IPS-15b (cell line): ENCODE data around the gene SRP54.

Source experiments
- H3K27me3 ChIP-seq: one replicate; pipeline ENCODE4 v1.6.1; 2013; ENCODE audit warnings: low read length; ENCODE audit not compliant: control insufficient read depth, insufficient read depth
- H3K36me3 ChIP-seq: one replicate; pipeline ENCODE4 v1.6.1; 2013; ENCODE audit warnings: low read length; ENCODE audit not compliant: control insufficient read depth, insufficient read depth
- H3K4me1 ChIP-seq: one replicate; pipeline ENCODE4 v1.6.1; 2013; ENCODE audit warnings: mild to moderate bottlenecking, low read length; ENCODE audit not compliant: control insufficient read depth, insufficient read depth
- H3K4me3 ChIP-seq: one replicate; pipeline ENCODE4 v1.5.1; 2013; ENCODE audit warnings: low read depth, low read length
- H3K9ac ChIP-seq: one replicate; pipeline ENCODE4 v1.6.1; 2013; ENCODE audit warnings: low read depth, mild to moderate bottlenecking, low read length
- H3K9me3 ChIP-seq: one replicate; pipeline ENCODE4 v1.6.1; 2013; ENCODE audit warnings: mild to moderate bottlenecking, low read length; ENCODE audit not compliant: control insufficient read depth, insufficient read depth

SRP54 gene

DNA sequence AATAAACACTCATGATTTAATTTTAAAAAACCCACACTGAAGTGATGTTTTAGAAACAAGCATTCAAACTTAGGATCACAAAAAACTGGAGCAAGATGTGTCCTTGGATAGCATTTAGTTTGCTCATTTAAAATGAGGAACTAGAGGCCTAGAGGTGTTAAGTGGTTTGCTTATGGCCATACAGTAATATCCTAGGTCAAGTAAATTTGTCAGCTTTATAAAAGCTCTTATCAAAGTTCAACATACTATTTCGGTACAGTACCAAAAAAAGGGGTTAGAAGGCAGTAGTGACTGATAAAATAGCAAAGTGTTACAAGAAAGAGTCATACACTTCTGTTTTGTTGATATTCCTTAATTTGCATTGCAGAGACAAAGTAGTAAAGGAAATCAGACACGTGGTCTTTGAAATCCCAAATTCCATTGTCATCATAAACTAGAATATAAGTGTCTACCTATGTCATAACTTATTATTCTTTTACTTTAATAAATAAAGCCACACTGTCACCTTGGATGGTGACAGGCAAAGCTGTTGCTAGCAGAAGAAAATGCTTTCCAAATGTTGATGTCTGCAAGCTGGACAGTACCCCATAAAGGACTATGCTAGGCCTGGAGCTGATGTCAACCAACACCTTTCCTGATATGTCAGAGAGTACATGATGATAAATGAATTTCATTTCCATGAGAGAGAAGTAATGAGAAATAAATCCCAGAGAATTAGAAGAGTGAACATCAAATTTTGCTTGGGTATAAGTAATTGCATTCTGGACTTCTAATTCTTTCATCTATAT, 17.6 kb upstream of the SRP54 start:
- Histone ChIP-seq H3K4me1 (no peaks in the 10 kb centered on the region), H3K9me3 (no peaks in the 10 kb centered on the region), H3K9ac (no peak overlapping the region), H3K36me3 (no peaks in the 10 kb centered on the region), H3K4me3 (no peak overlapping the region), H3K27me3 (no peaks in the 10 kb centered on the region)

- Histone ChIP-seq H3K9ac (no peak overlapping the region), H3K9me3 (no peaks in the 10 kb centered on the region), H3K36me3 (no peaks in the 10 kb centered on the region), H3K27me3 (no peaks in the 10 kb centered on the region), H3K4me3 (no peak overlapping the region), H3K4me1 (no peaks in the 10 kb centered on the region)
Observed at GRCh38 chr14:34965912-34966311, 16.9 kb upstream of the SRP54 start.

DNA sequence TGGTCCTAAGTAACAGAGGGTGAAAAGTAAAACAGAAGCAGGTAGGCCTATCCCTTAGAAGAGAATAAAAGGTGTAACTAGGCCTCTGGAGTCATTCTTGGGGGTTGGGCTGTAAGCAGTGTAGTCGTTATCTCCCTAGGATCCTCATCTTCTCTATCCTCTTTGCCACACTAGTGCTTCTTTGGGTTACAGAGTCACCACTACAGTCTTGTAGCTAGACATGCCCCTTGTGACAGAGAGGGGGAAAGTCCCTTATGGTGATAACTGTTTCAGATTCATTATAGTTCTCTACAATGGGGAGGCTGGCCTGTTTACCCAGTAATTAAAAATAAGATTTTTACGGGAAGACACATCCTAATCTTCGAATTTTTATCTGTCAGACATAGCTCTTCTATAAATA, 16.4 kb upstream of the SRP54 start:
- no peak overlapping the region for H3K4me3 ChIP-seq
- no peaks in the 10 kb centered on the region for H3K36me3 ChIP-seq
- H3K9me3 ChIP-seq, result no peaks in the 10 kb centered on the region
- H3K4me1 ChIP-seq, result no peaks in the 10 kb centered on the region
- H3K9ac ChIP-seq, result no peak overlapping the region
- no peaks in the 10 kb centered on the region for H3K27me3 ChIP-seq

DNA sequence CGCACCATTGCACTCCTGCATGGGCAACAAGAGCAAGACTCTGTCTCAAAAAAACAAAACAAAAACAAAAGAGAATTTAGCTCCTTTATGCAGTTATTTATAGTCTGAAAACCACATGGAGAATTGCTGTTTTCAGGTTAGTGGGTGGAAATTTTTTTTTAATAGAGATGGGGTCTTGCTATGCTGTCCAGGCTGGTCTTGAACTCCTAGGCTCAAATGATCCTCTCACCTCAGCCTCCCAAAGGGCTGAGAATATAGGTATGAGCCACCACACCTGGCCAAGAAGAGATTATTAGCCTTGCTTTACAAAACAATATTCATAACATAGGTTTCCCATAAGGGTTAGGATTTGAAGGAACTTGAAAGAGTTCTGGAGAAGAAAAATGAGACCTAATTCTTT, 12.1 kb upstream of the SRP54 start:
- Histone ChIP-seq H3K36me3 (no peaks in the 10 kb centered on the region), H3K4me1 (no peaks in the 10 kb centered on the region), H3K9ac (no peak overlapping the region), H3K27me3 (no peaks in the 10 kb centered on the region), H3K4me3 (no peak overlapping the region), H3K9me3 (no peaks in the 10 kb centered on the region)

DNA sequence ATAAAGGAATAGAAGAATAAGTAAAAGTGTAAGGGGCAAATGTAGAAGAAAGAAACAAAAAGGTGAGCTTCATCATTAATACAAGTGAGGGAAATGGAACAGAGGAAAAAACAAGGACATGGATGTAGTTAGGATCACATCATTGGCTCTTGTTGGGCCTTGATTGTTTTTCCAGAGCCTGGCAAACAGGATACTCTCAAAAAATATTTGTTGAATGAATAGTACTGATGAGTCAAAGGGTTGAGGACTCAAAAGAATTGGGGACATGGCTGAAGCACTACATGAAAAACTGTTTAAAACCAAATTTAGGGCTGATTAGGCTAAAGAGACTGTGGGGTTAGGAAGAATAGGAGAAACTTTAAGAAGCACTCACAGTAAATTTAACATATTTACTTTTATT, 11.4 kb upstream of the SRP54 start:
- Histone ChIP-seq H3K4me3 (no peak overlapping the region), H3K9me3 (no peaks in the 10 kb centered on the region), H3K36me3 (no peaks in the 10 kb centered on the region), H3K9ac (no peak overlapping the region), H3K4me1 (no peaks in the 10 kb centered on the region), H3K27me3 (no peaks in the 10 kb centered on the region)

- Histone ChIP-seq H3K27me3 (no peaks in the 10 kb centered on the region), H3K4me1 (no peaks in the 10 kb centered on the region), H3K36me3 (no peaks in the 10 kb centered on the region), H3K9ac (no peak overlapping the region), H3K4me3 (no peak overlapping the region), H3K9me3 (no peaks in the 10 kb centered on the region)
Observed at GRCh38 chr14:34971801-34972200, 11.0 kb upstream of the SRP54 start.

- Histone ChIP-seq H3K9me3 (no peaks in the 10 kb centered on the region), H3K27me3 (peaks cover 2% of the 10 kb centered on the region), H3K36me3 (no peaks in the 10 kb centered on the region), H3K4me1 (no peaks in the 10 kb centered on the region), H3K9ac (no peak overlapping the region), H3K4me3 (no peak overlapping the region)
Observed at GRCh38 chr14:34978444-34978843, 4.3 kb upstream of the SRP54 start.

DNA sequence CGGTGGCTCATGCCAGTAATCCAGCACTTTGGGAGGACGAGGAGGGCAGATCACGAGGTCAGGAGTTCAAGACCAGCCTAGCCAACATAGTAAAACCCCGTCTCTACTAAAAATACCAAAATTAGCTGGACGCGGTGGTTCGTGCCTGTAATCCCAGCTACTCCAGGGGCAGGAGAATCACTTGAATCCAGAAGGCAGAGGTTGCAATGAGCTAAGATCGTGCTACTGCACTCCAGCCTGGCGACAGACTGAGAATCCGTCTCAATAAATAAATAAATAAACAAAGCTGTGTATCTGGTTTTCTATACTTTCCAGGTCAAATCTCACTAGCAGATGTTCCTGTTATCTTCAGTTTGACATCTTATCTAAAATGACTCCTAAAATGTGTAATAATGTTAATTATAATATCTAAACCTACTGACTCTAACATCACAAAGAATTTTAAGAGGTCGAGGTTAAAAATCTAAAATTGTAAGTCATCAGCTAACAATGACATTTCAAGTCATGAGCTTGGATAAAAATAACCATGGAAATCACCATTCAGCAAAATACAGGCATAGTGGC, 2.4 kb upstream of the SRP54 start:
- Histone ChIP-seq H3K9me3 (no peaks in the 10 kb centered on the region), H3K36me3 (no peaks in the 10 kb centered on the region), H3K4me3 (peak overlapping the region; percentile 81), H3K27me3 (peaks cover 2% of the 10 kb centered on the region), H3K4me1 (peaks cover 2% of the 10 kb centered on the region), H3K9ac (no peak overlapping the region)

DNA sequence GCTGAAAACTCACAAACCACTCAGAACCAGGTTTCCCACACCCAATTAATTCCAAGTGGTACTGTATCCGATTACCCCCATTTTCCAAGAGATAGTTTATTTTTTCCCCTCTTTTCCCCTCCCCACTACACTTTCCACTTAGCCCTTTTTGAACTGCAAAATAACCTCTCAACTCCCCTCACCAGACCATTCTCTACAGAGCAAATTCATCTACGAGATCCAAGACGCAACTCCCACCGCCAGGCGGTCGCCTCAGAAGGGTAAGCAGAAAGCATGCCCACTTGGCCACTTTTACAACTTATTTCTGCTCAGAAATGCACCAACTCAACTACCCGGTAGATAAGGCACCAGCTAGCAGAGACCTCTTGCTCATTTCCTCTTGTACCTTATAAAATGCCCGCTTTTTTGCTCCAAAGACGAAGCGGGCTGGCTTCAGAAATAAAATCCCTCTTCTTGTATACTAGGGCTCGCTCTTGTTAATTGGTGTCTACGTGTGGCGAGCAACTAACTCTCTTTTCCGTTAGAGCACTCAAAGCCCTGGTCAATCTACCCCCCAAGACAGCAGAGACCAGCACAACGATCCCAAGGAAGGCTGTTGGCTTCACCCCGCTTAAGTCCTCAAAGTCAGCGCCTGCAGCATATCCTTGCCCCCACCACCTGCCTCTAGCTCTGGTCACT, 910 bp upstream of the SRP54 start:
- Histone ChIP-seq H3K4me3 (peak overlapping the region; percentile 81), H3K9ac (peak overlapping the region; percentile 24), H3K36me3 (no peaks in the 10 kb centered on the region), H3K27me3 (peaks cover 2% of the 10 kb centered on the region), H3K4me1 (peaks cover 3% of the 10 kb centered on the region), H3K9me3 (no peaks in the 10 kb centered on the region)

DNA sequence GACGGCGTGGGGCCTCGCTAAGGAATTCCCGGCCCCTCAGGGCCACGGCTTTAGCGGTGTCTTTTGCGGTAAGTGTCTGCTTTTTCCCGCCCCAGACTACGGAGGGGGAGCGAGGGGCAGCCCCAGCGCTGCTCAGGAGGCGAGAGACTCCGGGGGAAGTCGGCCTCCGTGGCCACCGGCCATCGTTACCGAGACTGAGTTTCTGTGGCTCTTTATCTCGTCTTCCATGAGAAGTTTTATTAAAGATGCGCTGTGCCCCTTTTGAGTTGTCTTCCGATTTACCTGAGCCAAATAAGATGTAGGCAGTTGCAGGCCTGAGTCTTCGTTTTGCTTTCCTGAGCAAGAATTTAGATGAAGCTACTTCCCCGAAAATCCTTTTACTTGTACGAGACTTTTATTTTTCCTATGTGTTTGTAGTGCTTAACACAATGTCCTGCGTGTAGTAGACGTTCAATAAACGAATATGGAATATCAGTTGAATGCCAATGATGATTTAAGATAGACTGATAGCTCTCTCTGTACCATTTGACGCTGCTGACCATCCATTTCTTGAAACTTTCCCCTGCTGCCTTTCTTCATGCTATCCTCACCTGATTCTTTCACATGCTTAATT, 462 bp downstream of the SRP54 start:
- peak overlapping the region; percentile 80 for H3K9ac ChIP-seq
- H3K27me3 ChIP-seq, result peaks cover 2% of the 10 kb centered on the region
- peak overlapping the region; percentile 81 for H3K4me3 ChIP-seq
- H3K36me3 ChIP-seq, result no peaks in the 10 kb centered on the region
- no peaks in the 10 kb centered on the region for H3K9me3 ChIP-seq
- H3K4me1 ChIP-seq, result peaks cover 3% of the 10 kb centered on the region

- H3K9ac ChIP-seq, result peak overlapping the region; percentile 80
- H3K4me3 ChIP-seq, result peak overlapping the region; percentile 81
- peaks cover 3% of the 10 kb centered on the region for H3K4me1 ChIP-seq
Observed at GRCh38 chr14:34983786-34984185, 994 bp downstream of the SRP54 start.

More at GRCh38 chr14:34983786-34984185, 994 bp downstream of the SRP54 start:
- H3K27me3 ChIP-seq, result peaks cover 2% of the 10 kb centered on the region
- no peaks in the 10 kb centered on the region for H3K36me3 ChIP-seq
- no peaks in the 10 kb centered on the region for H3K9me3 ChIP-seq
